ENCODE results near the gene MTA1. TPM values are rescaled to one million over a fixed set of nuclear protein-coding genes. Genes with fewer than 3 reads are reported as not detected.
A peak's percentile ranks its signal among the peaks of the same experiment; 100 is the strongest.

Gene MTA1
- 192 TPM for total RNA-seq
- long read RNA-seq, transcript MTA1-211 (3 exons, 842 nt): minor isoform, 6 of 49 reads
- long read RNA-seq, transcript MTA1-215 (4 exons, 509 nt): major isoform, 7 of 49 reads
- long read RNA-seq, transcript MTA1-201 (21 exons, 2,876 nt): minor isoform, 6 of 49 reads
- long read RNA-seq, transcript MTA1-212 (2 exons, 700 nt): major isoform, 7 of 49 reads
- long read RNA-seq, partial matches to known transcripts: 5 of 49 reads
- long read RNA-seq, other reads (novel, unspliced or antisense): 13 of 49 reads

- intact Hi-C loops (cut with DNase I): no loop called here
- ATAC-seq: peak; percentile 39
- no peak for DNase-seq (ENCODE audit: missing footprints)
Measured at GRCh38 chr14:105419195-105420091, at the start of gene MTA1. MTA1 (plus strand) TSS chr14:105419827; CDS start chr14:105420036, 209 bp downstream.

- DNase-seq (ENCODE audit: missing footprints) (no peak), ATAC-seq (no peak)
- intact Hi-C loops (cut with DNase I): loop anchor here (5.0 kb wide), 1 partner anchor 73 kb away; no protein-coding TSS in a partner anchor
Measured at GRCh38 chr14:105374389-105374788, 45.2 kb upstream of the MTA1 start.

GRCh38 chr14:105375635-105376057 is 44.0 kb upstream of the MTA1 start:
- intact Hi-C loops (cut with DNase I): no loop called here
- DNase-seq (ENCODE audit: missing footprints): no peak
- no peak for ATAC-seq

- ATAC-seq (peak; percentile 9), DNase-seq (ENCODE audit: missing footprints) (no peak)
- intact Hi-C loops (cut with DNase I): no loop called here
Measured at GRCh38 chr14:105376521-105377440, 42.8 kb upstream of the MTA1 start.

GRCh38 chr14:105377555-105378182 is 42.0 kb upstream of the MTA1 start:
- ATAC-seq (no peak), DNase-seq (ENCODE audit: missing footprints) (peak; percentile 53)
- intact Hi-C loops (cut with DNase I): no loop called here

- no peak for DNase-seq (ENCODE audit: missing footprints)
- no peak for ATAC-seq
- intact Hi-C loops (cut with DNase I): no loop called here
Measured at GRCh38 chr14:105378199-105378598, 41.4 kb upstream of the MTA1 start.

- ATAC-seq: no peak
- intact Hi-C loops (cut with DNase I): no loop called here
- peak; percentile 44 for DNase-seq (ENCODE audit: missing footprints)
Measured at GRCh38 chr14:105378873-105379685, 40.5 kb upstream of the MTA1 start.

GRCh38 chr14:105379946-105380345 is 39.7 kb upstream of the MTA1 start:
- DNase-seq (ENCODE audit: missing footprints): peak; percentile 56
- no peak for ATAC-seq
- intact Hi-C loops (cut with DNase I): no loop called here

- intact Hi-C loops (cut with DNase I): no loop called here
- no peak for ATAC-seq
- DNase-seq (ENCODE audit: missing footprints): peak; percentile 57
Measured at GRCh38 chr14:105380756-105381155, 38.9 kb upstream of the MTA1 start.

GRCh38 chr14:105381446-105382342 is 37.9 kb upstream of the MTA1 start:
- peak; percentile 42 for DNase-seq (ENCODE audit: missing footprints)
- no peak for ATAC-seq
- intact Hi-C loops (cut with DNase I): no loop called here

GRCh38 chr14:105382343-105383082 is 37.1 kb upstream of the MTA1 start:
- DNase-seq (ENCODE audit: missing footprints) (peak; percentile 65), ATAC-seq (no peak)
- intact Hi-C loops (cut with DNase I): no loop called here

- no peak for ATAC-seq
- peak; percentile 60 for DNase-seq (ENCODE audit: missing footprints)
- intact Hi-C loops (cut with DNase I): no loop called here
Measured at GRCh38 chr14:105383083-105383730, 36.4 kb upstream of the MTA1 start.

GRCh38 chr14:105384041-105384557 is 35.5 kb upstream of the MTA1 start:
- intact Hi-C loops (cut with DNase I): no loop called here
- DNase-seq (ENCODE audit: missing footprints) (peak; percentile 34), ATAC-seq (no peak)

GRCh38 chr14:105384605-105385321 is 34.9 kb upstream of the MTA1 start:
- intact Hi-C loops (cut with DNase I): no loop called here
- ATAC-seq: no peak
- peak; percentile 47 for DNase-seq (ENCODE audit: missing footprints)

GRCh38 chr14:105385322-105385637 is 34.3 kb upstream of the MTA1 start:
- no peak for DNase-seq (ENCODE audit: missing footprints)
- ATAC-seq: no peak
- intact Hi-C loops (cut with DNase I): no loop called here
